ENCODE data around the gene FAF1.

DNA sequence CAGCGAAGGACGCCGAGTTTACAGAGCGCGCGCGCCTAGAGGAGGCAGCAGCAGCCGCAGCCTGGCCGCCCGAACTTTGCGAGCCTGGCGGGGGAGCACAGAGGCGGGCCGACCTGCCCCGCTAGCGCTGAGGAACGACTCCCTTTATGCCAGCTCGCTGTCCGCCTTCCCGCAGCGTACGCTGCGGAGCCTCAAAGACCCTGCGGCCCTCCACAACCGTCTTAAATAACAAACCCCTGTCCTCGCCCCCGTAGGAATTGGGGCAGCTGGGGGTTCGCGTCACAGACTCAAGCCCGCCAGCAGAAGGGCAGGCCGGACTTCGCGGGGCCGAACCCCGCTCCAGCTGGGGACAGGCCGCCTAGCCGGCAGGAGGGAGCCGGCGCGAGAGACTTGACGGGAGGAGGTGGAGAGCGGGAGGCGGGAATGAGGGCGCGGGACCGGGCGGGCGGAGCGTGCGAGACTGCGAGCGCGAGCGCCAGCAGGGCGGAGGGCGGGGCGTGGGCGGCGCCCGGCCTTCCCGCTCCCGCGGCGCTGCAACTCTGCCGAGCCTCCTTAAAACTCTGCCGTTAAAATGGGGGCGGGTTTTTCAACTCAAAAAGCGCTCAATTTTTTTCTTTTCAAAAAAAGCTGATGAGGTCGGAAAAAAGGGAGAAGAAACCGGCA lies 8.2 kb upstream of the FAF1 start:
- TF ChIP-seq, protein P1, sequence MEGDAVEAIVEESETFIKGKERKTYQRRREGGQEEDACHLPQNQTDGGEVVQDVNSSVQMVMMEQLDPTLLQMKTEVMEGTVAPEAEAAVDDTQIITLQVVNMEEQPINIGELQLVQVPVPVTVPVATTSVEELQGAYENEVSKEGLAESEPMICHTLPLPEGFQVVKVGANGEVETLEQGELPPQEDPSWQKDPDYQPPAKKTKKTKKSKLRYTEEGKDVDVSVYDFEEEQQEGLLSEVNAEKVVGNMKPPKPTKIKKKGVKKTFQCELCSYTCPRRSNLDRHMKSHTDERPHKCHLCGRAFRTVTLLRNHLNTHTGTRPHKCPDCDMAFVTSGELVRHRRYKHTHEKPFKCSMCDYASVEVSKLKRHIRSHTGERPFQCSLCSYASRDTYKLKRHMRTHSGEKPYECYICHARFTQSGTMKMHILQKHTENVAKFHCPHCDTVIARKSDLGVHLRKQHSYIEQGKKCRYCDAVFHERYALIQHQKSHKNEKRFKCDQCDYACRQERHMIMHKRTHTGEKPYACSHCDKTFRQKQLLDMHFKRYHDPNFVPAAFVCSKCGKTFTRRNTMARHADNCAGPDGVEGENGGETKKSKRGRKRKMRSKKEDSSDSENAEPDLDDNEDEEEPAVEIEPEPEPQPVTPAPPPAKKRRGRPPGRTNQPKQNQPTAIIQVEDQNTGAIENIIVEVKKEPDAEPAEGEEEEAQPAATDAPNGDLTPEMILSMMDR (IDR thresholded peaks at IDR 0.05; ENCODE audit: low read depth, low read length, poor library complexity, severe bottlenecking), result peak; percentile 41
- no peak for TF ChIP-seq EZH2phosphoT487 (IDR thresholded peaks at IDR 0.05; ENCODE audit: borderline replicate concordance, low read length)

Data from DOHH2 (cell line).